Activated CD4-positive, alpha-beta T cell treated with anti-CD3 and anti-CD28 coated beads for 36 hours (primary cell): ENCODE data around the gene DELE1. TPM values are rescaled to one million over a fixed set of nuclear protein-coding genes. Genes with fewer than 3 reads are reported as not detected.
A peak's percentile ranks its signal among the peaks of the same experiment; 100 is the strongest.

Experiments used
- ATAC-seq: fragments of 200-7000 bp; cut with Tn5 transposase; one replicate; pipeline ENCODE4 v1.10.0; 2021; ENCODE audit warnings: mild to moderate bottlenecking, moderate library complexity
- CTCF ChIA-PET: fragments of 350-600 bp; sonication (Branson Sonifier 250); formaldehyde crosslinking; loops from one replicate; lab custom pipeline; 2021; ENCODE audit warnings: antibody characterized with exemption; lab: Charles Lee
- POLR2A ChIA-PET: fragments of 350-600 bp; sonication (Branson Sonifier 250); formaldehyde crosslinking; loops from one replicate; lab custom pipeline; 2021; ENCODE audit warnings: antibody characterized with exemption, inconsistent platforms; lab: Charles Lee
- DNase-seq: peaks from one replicate; pipeline ENCODE4 v3.0.0-alpha.2; 2020
- H3K27ac Mint-ChIP-seq: one replicate; pipeline ENCODE4 v1.8.0; 2021; ENCODE audit warnings: mixed read lengths
- H3K27me3 Mint-ChIP-seq: one replicate; pipeline ENCODE4 v1.8.0; 2021; ENCODE audit warnings: mixed read lengths
- H3K36me3 Mint-ChIP-seq: one replicate; pipeline ENCODE4 v1.8.0; 2021; ENCODE audit warnings: low read depth, mixed read lengths
- H3K4me1 Mint-ChIP-seq: one replicate; pipeline ENCODE4 v1.8.0; 2021; ENCODE audit warnings: mixed read lengths
- H3K4me3 Mint-ChIP-seq: one replicate; pipeline ENCODE4 v1.8.0; 2021; ENCODE audit warnings: mild to moderate bottlenecking, moderate library complexity, mixed read lengths
- H3K9me3 Mint-ChIP-seq: one replicate; pipeline ENCODE4 v1.8.0; 2021; ENCODE audit warnings: low read depth, mixed read lengths
- intact Hi-C, 2 experiments: fragments of 100-400 bp; cut with DNase I in 1 of 2; cut with micrococcal nuclease in 1 of 2; formaldehyde crosslinking; loops; one replicate each; pipeline versions ENCODE4 v1.14.2 to v1.15.1; 2022 to 2024; cut with DNase I, micrococcal nuclease
- total RNA-seq, 2 experiments: library from RNA; stranded (reverse); gene quantifications; one replicate each; pipeline ENCODE4 v1.2.3, GENCODE V29; 2021

Gene DELE1, protein sequence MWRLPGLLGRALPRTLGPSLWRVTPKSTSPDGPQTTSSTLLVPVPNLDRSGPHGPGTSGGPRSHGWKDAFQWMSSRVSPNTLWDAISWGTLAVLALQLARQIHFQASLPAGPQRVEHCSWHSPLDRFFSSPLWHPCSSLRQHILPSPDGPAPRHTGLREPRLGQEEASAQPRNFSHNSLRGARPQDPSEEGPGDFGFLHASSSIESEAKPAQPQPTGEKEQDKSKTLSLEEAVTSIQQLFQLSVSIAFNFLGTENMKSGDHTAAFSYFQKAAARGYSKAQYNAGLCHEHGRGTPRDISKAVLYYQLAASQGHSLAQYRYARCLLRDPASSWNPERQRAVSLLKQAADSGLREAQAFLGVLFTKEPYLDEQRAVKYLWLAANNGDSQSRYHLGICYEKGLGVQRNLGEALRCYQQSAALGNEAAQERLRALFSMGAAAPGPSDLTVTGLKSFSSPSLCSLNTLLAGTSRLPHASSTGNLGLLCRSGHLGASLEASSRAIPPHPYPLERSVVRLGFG
- 10 to 100 TPM; 48.7 to 56.1 TPM for total RNA-seq

GRCh38 chr5:141923448-141924313 is at the start of gene DELE1:
Gene DELE1, plus strand, starts transcription at chr5:141923871. Its CDS starts 71 bp downstream, at chr5:141923942.
- Mint-ChIP-seq H3K27me3 (no peaks in the 10 kb centered on the region), H3K36me3 (peaks cover 17% of the 10 kb centered on the region), H3K27ac (peak within 1 kb of the TSS; percentile 96), H3K9me3 (no peaks in the 10 kb centered on the region), H3K4me1 (peaks cover 16% of the 10 kb centered on the region), H3K4me3 (peak within 1 kb of the TSS; percentile 90)
- ChIA-PET CTCF (interaction anchor here (0.7 to 3.0 kb wide), 17 partner anchors 18 to 445 kb away, joined by 3 to 18 read pairs (median 4); partner anchors contain the start of genes DIAPH1, PCDH12 and RNF14), POLR2A (interaction anchor here (0.6 to 1.6 kb wide), 10 partner anchors 17 to 287 kb away, joined by 3 to 8 read pairs (median 4); partner anchors contain the start of genes HDAC3, RELL2 and RNF14)
- peak; percentile 94 for ATAC-seq
- intact Hi-C loops: loop anchor here (1.0 to 10.0 kb wide), 12 partner anchors 37 to 599 kb away; partner anchors contain the start of genes RNF14 (in 2 of the 2), DIAPH1 (in 1 of the 2), FCHSD1 (in 1 of the 2) and HDAC3 (in 1 of the 2)
- peak; percentile 96 for DNase-seq

- CTCF ChIA-PET: no interaction called here
- intact Hi-C loops: no loop called here
- H3K4me3 Mint-ChIP-seq: no peak overlapping the region
- H3K27me3 Mint-ChIP-seq: peaks cover 45% of the 10 kb centered on the region
- ATAC-seq (no peak), DNase-seq (no peak)
- peaks cover 15% of the 10 kb centered on the region for H3K4me1 Mint-ChIP-seq
- no peaks in the 10 kb centered on the region for H3K9me3 Mint-ChIP-seq
- H3K36me3 Mint-ChIP-seq: no peaks in the 10 kb centered on the region
- POLR2A ChIA-PET: no interaction called here
- H3K27ac Mint-ChIP-seq: no peak overlapping the region
Observed at GRCh38 chr5:141873933-141874261, 49.8 kb upstream of the DELE1 start.

GRCh38 chr5:141874262-141874964 is 49.3 kb upstream of the DELE1 start:
- DNase-seq (no peak), ATAC-seq (no peak)
- Mint-ChIP-seq H3K27me3 (peaks cover 50% of the 10 kb centered on the region), H3K27ac (no peak overlapping the region), H3K4me1 (peaks cover 19% of the 10 kb centered on the region), H3K4me3 (no peak overlapping the region), H3K36me3 (no peaks in the 10 kb centered on the region), H3K9me3 (no peaks in the 10 kb centered on the region)
- CTCF ChIA-PET: interaction anchor here (0.5 kb wide), 1 partner anchor 270 kb away, joined by 3 read pairs; no protein-coding TSS in a partner anchor
- POLR2A ChIA-PET: no interaction called here
- intact Hi-C loops: no loop called here

- no peaks in the 10 kb centered on the region for H3K9me3 Mint-ChIP-seq
- DNase-seq: no peak
- peaks cover 19% of the 10 kb centered on the region for H3K4me1 Mint-ChIP-seq
- no peaks in the 10 kb centered on the region for H3K36me3 Mint-ChIP-seq
- no peak overlapping the region for H3K27ac Mint-ChIP-seq
- intact Hi-C loops: loop anchor here in 1 of 2 experiments (5.0 kb wide), 1 partner anchor 92 kb away; the partner anchor contains the start of gene RNF14
- no peak overlapping the region for H3K4me3 Mint-ChIP-seq
- H3K27me3 Mint-ChIP-seq: peaks cover 53% of the 10 kb centered on the region
- CTCF ChIA-PET: interaction anchor here (0.5 to 0.9 kb wide), 3 partner anchors 62 to 271 kb away, joined by 3 read pairs; no protein-coding TSS in a partner anchor
- ATAC-seq: no peak
- POLR2A ChIA-PET: no interaction called here
Observed at GRCh38 chr5:141875022-141875740, 48.5 kb upstream of the DELE1 start.

DNA sequence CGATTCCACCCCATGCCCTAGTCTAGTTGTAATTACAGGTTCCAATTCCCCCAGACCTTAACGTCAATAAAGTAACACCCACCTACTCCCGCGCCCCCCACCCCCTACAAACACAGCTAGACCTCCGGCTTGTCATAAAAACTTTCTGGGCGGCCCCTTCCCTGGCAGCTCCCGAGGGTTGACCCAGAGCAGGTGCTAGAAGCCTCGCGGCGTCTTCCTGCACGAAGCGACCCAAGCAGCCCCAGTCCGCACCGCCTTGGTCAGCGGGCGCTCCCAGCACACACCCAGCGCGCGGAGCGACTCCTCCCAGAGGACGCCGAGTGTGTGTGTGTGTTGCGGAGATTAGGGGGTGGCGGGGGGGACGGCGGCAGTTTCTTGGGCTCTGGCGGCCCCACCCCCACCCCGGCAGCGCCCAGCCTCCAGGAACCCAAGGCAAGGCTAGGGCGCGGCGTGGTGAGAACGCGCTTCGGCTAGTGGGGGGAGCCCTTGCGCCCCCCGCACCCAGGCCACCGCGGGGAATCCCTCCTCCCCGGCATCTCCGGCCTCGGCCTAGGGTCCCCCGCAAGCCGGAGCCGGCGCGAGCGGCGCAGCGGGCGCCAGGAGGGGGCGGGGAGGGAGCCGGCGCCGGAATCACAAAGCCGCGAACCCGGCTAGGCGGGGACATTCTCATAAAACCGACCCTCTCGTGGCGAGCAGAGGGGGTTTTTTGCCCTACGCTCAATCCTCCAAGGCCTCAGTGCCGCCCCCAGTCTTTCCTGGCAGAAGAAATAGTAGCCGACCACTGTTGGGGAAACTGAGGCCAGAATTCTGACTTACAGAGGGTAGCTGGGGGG is 47.7 kb upstream of the DELE1 start:
- H3K4me3 Mint-ChIP-seq: no peak overlapping the region
- intact Hi-C loops: loop anchor here in 1 of 2 experiments (5.0 kb wide), 1 partner anchor 91 kb away; the partner anchor contains the start of gene RNF14
- no peaks in the 10 kb centered on the region for H3K9me3 Mint-ChIP-seq
- no peak for ATAC-seq
- peaks cover 57% of the 10 kb centered on the region for H3K27me3 Mint-ChIP-seq
- POLR2A ChIA-PET: no interaction called here
- peaks cover 19% of the 10 kb centered on the region for H3K4me1 Mint-ChIP-seq
- H3K27ac Mint-ChIP-seq: no peak overlapping the region
- DNase-seq: no peak
- H3K36me3 Mint-ChIP-seq: no peaks in the 10 kb centered on the region
- CTCF ChIA-PET: interaction anchor here (0.7 to 7.6 kb wide), 4 partner anchors 63 to 183 kb away, joined by 3 to 75 read pairs (median 6); partner anchors contain the start of gene PCDH12

- peak overlapping the region; percentile 5 for H3K4me3 Mint-ChIP-seq
- ChIA-PET CTCF (interaction anchor here (0.6 to 7.6 kb wide), 4 partner anchors 83 to 183 kb away, joined by 3 to 75 read pairs (median 36); partner anchors contain the start of gene PCDH12), POLR2A (interaction anchor here (1.6 kb wide), 1 partner anchor 184 kb away, joined by 3 read pairs; no protein-coding TSS in a partner anchor)
- peaks cover 60% of the 10 kb centered on the region for H3K27me3 Mint-ChIP-seq
- no peak for ATAC-seq
- intact Hi-C loops: loop anchor here in 1 of 2 experiments (5.0 kb wide), 1 partner anchor 91 kb away; the partner anchor contains the start of gene RNF14
- H3K27ac Mint-ChIP-seq: no peak overlapping the region
- DNase-seq: no peak
- peaks cover 19% of the 10 kb centered on the region for H3K4me1 Mint-ChIP-seq
- no peaks in the 10 kb centered on the region for H3K9me3 Mint-ChIP-seq
- H3K36me3 Mint-ChIP-seq: no peaks in the 10 kb centered on the region
Observed at GRCh38 chr5:141876628-141877355, 46.9 kb upstream of the DELE1 start.

GRCh38 chr5:141877356-141878185 is 46.1 kb upstream of the DELE1 start:
- intact Hi-C loops: loop anchor here in 1 of 2 experiments (2.0 to 5.0 kb wide), 2 partner anchors 67 to 90 kb away; partner anchors contain the start of gene RNF14
- Mint-ChIP-seq H3K4me1 (peaks cover 19% of the 10 kb centered on the region), H3K4me3 (peak overlapping the region; percentile 49), H3K9me3 (no peaks in the 10 kb centered on the region), H3K27me3 (peaks cover 66% of the 10 kb centered on the region), H3K36me3 (no peaks in the 10 kb centered on the region), H3K27ac (no peak overlapping the region)
- ATAC-seq (no peak), DNase-seq (peak; percentile 58)
- ChIA-PET CTCF (interaction anchor here (0.6 to 7.6 kb wide), 16 partner anchors 16 to 212 kb away, joined by 3 to 114 read pairs (median 8); partner anchors contain the start of genes PCDH12 and RNF14), POLR2A (interaction anchor here (0.6 to 1.6 kb wide), 2 partner anchors 174 to 184 kb away, joined by 3 read pairs; no protein-coding TSS in a partner anchor)

DNA sequence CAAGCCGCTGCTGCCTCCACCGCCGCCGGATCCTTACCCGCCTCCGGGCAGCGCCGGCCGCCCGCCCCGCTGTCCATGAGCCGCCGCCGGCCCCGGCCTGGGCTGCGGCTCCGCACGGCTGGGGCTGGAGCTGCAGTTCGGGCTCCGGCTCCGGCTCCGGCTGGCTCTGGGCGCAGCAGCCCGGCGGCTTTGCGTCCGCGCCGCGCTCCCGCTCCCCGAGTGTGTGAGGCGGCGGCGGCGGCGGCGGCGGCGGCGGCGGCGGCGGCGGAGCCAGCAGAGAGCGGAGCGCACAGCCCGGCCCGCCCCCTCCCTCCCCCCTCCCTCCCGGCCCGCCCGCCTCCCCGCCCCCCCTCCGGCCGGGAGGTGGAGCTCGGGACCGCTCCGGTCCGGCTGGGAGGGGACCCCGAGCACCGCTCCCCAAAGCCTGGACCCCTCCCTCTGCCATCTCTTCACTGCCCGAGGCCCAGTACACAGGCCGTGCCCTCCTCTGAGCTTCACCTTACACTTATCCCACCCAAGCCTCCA is 45.4 kb upstream of the DELE1 start, which contains the start of gene PCDH1:
Gene PCDH1, minus strand, starts transcription at position 225 of the 525 bp plus-strand sequence. Its CDS starts 148 bp downstream, at position 77.
- intact Hi-C loops: loop anchor here in 1 of 2 experiments (2.0 to 5.0 kb wide), 2 partner anchors 67 to 89 kb away; partner anchors contain the start of gene RNF14
- CTCF ChIA-PET: interaction anchor here (0.8 to 7.6 kb wide), 29 partner anchors 15 to 561 kb away, joined by 3 to 114 read pairs (median 5); partner anchors contain the start of genes ARAP3, HDAC3, PCDH12 and RELL2
- Mint-ChIP-seq H3K27ac (no peak within 1 kb of the TSS), H3K4me3 (peak within 1 kb of the TSS; percentile 59), H3K4me1 (peaks cover 19% of the 10 kb centered on the region), H3K36me3 (no peaks in the 10 kb centered on the region), H3K9me3 (no peaks in the 10 kb centered on the region), H3K27me3 (peaks cover 65% of the 10 kb centered on the region)
- POLR2A ChIA-PET: interaction anchor here (0.6 to 1.6 kb wide), 3 partner anchors 46 to 185 kb away, joined by 3 read pairs; no protein-coding TSS in a partner anchor
- peak; percentile 50 for DNase-seq
- peak; percentile 31 for ATAC-seq
